Camera-type eye (tissue), 1 donor: ENCODE measurements around the gene TEDC2. TPM values are rescaled to one million over a fixed set of nuclear protein-coding genes. Genes with fewer than 3 reads are reported as not detected.

Source experiments
- total RNA-seq: library from RNA; depleted of rRNA; stranded (reverse); fragments of >200 nt; gene quantifications from one replicate; pipeline ENCODE4 v1.2.3, GENCODE V29; 2014

Gene TEDC2
- total RNA-seq = 7.0 TPM

GRCh38 chr16:2459647-2460390 lies at the start of gene TEDC2:
TSS of gene TEDC2 (plus strand) at chr16:2460109. CDS start at chr16:2460145, 36 bp downstream.

GRCh38 chr16:2429034-2429770 lies 30.7 kb upstream of the TEDC2 start, which contains the start of gene CCNF:
TSS of gene CCNF (plus strand) at chr16:2429447. CDS start at chr16:2429482, 35 bp downstream.

GRCh38 chr16:2471016-2471652 lies 11.2 kb downstream of the TEDC2 start, which contains the start of gene NTN3:
TSS of gene NTN3 (plus strand) at chr16:2471297. CDS start at chr16:2471702, 405 bp downstream.

GRCh38 chr16:2474877-2475412 lies 15.0 kb downstream of the TEDC2 start, which contains the start of gene TBC1D24:
TSS of gene TBC1D24 (plus strand) at chr16:2475127. CDS start at chr16:2496149, 21,022 bp downstream.

GRCh38 chr16:2513405-2514332 lies 53.8 kb downstream of the TEDC2 start, which contains the start of gene ATP6V0C:
TSS of gene ATP6V0C (plus strand) at chr16:2513952. CDS start at chr16:2514104, 152 bp downstream.

Other genes with a start within 250 kb of the TEDC2 start
- gene BRICD5, start 249.2 kb upstream of the TEDC2 start, total RNA-seq = 12.3 TPM
- 15.1 TPM for gene PGP, start 245.3 kb upstream of the TEDC2 start, total RNA-seq
- 37.4 TPM for gene E4F1, start 236.5 kb upstream of the TEDC2 start, total RNA-seq
- 1.2 TPM for gene DNASE1L2, start 223.7 kb upstream of the TEDC2 start, total RNA-seq
- 40.5 TPM for gene ECI1, start 208.5 kb upstream of the TEDC2 start, total RNA-seq
- 117 TPM for gene RNPS1, start 192.0 kb upstream of the TEDC2 start, total RNA-seq
- gene ABCA3, start 119.4 kb upstream of the TEDC2 start, total RNA-seq = 25.3 TPM
- gene CCNF, start 30.7 kb upstream of the TEDC2 start, total RNA-seq = 10.2 TPM
- gene NTN3, start 11.2 kb downstream of the TEDC2 start, total RNA-seq = 17.4 TPM
- 46.5 TPM for gene TBC1D24, start 15.0 kb downstream of the TEDC2 start, total RNA-seq
- gene ATP6V0C, start 53.8 kb downstream of the TEDC2 start, total RNA-seq = 45.1 TPM
- 31.7 TPM for gene AMDHD2, start 60.3 kb downstream of the TEDC2 start, total RNA-seq
- gene CEMP1, start 71.3 kb downstream of the TEDC2 start, total RNA-seq = not detected
- gene PDPK1, start 77.9 kb downstream of the TEDC2 start, total RNA-seq = 35.7 TPM
- gene KCTD5, start 222.4 kb downstream of the TEDC2 start, total RNA-seq = 36.1 TPM